Measurements from ENCODE around the gene YRDC.
A peak's percentile ranks its signal among the peaks of the same experiment; 100 is the strongest.

YRDC gene

GRCh38 chr1:37764888-37765441 is 43.0 kb downstream of the YRDC start, which contains the start of gene EPHA10:
Gene EPHA10 (minus strand): TSS chr1:37765120. CDS start chr1:37765066, 54 bp downstream.
- H3K27ac ChIP-seq, result peak within 1 kb of the TSS; percentile 44; the same call in 1 of the 2 replicates
- TF ChIP-seq CTCF (conservative IDR thresholded peaks at IDR 0.05), result no peak

GRCh38 chr1:37764414-37764825 is 43.6 kb downstream of the YRDC start:
- no peak overlapping the region for H3K27ac ChIP-seq
- TF ChIP-seq CTCF (conservative IDR thresholded peaks at IDR 0.05), result no peak

- no peak overlapping the region for H3K27ac ChIP-seq
- TF ChIP-seq CTCF (conservative IDR thresholded peaks at IDR 0.05), result no peak
Measured at GRCh38 chr1:37763791-37764413, 44.1 kb downstream of the YRDC start.

- TF ChIP-seq CTCF (conservative IDR thresholded peaks at IDR 0.05), result no peak
- H3K27ac ChIP-seq, result no peak overlapping the region
Measured at GRCh38 chr1:37762516-37762915, 45.5 kb downstream of the YRDC start.

- no peak overlapping the region for H3K27ac ChIP-seq
- no peak for TF ChIP-seq CTCF (conservative IDR thresholded peaks at IDR 0.05)
Measured at GRCh38 chr1:37761416-37762095, 46.5 kb downstream of the YRDC start.

GRCh38 chr1:37759451-37759850 is 48.6 kb downstream of the YRDC start:
- no peak overlapping the region for H3K27ac ChIP-seq
- no peak for TF ChIP-seq CTCF (conservative IDR thresholded peaks at IDR 0.05)

- H3K27ac ChIP-seq, result no peak overlapping the region
- no peak for TF ChIP-seq CTCF (conservative IDR thresholded peaks at IDR 0.05)
Measured at GRCh38 chr1:37755951-37756560, 52.0 kb downstream of the YRDC start.

Measured in VCaP (cell line).